ENCODE measurements around the gene PFDN6. TPM values are rescaled to one million over a fixed set of nuclear protein-coding genes. Genes with fewer than 3 reads are reported as not detected.
A peak's percentile ranks its signal among the peaks of the same experiment; 100 is the strongest.

PFDN6 gene
- total and polyA plus RNA-seq, 2 experiments from 2014 or later, result 56.1 to 62.2 TPM

DNA sequence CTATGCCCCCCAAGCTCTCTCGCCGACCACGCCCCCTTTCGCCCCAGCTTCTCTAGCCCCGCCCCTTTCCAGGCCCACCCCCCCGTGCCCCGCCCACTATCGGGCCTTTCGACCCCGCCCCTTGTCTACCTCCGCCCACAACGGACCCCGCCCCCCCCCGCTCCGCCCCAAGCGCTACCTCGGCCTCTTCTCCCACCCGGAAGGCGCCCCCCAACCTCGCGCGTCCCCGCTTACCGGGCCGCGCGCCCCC, 27.9 kb downstream of the PFDN6 start (continued):
- TF ChIP-seq, protein P1, sequence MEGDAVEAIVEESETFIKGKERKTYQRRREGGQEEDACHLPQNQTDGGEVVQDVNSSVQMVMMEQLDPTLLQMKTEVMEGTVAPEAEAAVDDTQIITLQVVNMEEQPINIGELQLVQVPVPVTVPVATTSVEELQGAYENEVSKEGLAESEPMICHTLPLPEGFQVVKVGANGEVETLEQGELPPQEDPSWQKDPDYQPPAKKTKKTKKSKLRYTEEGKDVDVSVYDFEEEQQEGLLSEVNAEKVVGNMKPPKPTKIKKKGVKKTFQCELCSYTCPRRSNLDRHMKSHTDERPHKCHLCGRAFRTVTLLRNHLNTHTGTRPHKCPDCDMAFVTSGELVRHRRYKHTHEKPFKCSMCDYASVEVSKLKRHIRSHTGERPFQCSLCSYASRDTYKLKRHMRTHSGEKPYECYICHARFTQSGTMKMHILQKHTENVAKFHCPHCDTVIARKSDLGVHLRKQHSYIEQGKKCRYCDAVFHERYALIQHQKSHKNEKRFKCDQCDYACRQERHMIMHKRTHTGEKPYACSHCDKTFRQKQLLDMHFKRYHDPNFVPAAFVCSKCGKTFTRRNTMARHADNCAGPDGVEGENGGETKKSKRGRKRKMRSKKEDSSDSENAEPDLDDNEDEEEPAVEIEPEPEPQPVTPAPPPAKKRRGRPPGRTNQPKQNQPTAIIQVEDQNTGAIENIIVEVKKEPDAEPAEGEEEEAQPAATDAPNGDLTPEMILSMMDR (conservative IDR thresholded peaks at IDR 0.05; ENCODE audit: low read depth in 2 of 2), result no peak
- TF ChIP-seq ZNF331 (CRISPR knock-in tag; IDR thresholded peaks at IDR 0.05; ENCODE audit: low read depth), result no peak

DNA sequence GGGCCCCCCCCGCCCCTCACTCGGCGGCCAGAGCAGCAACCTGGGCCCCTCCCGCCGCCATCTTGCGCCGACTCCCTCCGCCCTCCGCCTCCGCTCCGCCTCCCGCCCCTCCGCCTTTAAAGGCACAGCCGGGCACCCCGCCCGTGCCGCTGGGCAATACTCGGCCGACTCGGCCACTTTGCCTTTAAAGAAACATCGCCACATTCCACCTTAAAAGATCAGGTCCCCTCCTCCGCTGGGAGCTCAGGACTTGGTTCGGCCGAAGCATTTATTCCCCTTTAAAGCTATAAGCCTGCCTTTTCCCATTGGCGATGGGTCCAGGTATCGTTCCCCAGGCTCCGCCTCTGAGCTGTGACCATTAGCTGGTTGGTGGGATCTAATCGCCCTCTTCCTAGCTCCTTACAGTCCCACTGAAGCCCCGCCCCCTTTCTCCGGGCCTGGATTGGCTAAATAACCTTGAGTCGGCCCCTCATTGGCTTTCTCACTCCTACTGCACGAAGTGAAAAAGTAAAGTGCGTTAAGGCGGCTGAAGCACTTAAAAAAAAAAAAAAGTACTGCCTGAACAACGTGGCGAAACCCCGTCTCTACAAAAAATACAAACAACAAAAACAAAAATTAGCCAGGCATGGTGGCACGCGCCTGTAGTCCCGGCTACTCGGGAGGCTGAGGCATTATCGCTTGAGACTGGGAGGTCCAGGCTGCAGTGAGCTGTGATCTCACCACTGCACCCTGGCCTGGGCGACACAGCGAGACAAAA, 28.4 kb downstream of the PFDN6 start, which contains the start of gene ZBTB22:
Gene ZBTB22, minus strand, starts transcription at position 76 of the 757 bp plus-strand sequence. CDS start 828 bp downstream, outside the sequence.
- H3K4me1 Mint-ChIP-seq, result peaks cover 65% of the 10 kb centered on the region
- peaks cover 36% of the 10 kb centered on the region for H3K79me2 ChIP-seq (replicated peaks; ENCODE audit: insufficient read depth)

DNA sequence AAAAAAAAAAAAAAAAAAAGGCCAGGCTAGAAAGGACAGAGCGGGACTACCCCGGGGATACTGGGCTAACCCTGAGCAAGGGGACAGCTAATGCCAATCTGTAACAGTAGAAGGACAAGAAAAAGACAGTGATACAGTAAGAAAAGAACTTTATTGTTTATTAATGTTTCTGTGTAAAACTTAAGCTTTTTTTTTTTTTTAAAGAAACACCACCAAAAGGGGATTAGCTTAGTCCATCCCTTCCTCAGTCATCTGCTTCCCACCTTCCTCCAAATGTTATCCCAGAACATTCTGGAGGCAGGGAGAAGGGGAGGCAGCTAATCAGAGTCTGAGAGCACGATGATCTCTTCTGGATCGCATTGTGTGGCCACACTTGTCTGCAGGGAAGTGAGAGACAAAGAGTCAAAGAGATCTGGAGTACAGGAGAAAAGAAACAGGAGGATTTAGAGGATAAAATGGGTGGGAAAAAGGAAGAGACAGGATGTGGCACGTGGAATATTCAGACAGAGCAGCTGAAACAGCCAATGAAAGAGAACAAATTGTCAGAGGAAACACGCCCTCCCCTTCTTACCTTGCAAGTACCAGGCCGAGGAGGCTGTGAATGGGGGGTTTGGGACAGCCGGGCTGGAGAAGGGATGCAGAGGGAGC, 29.1 kb downstream of the PFDN6 start:
- no peaks in the 10 kb centered on the region; the same call in 1 of the 3 replicates for H3K9me3 Mint-ChIP-seq
- DNase-seq (ENCODE audit: low spot score) (no peak), ATAC-seq (no peak)
- peak overlapping the region; percentile 98 for H3K27ac Mint-ChIP-seq
- Histone ChIP-seq H2AFZ (no peak overlapping the region), H3K9me2 (ENCODE audit: insufficient read depth) (no peaks in the 10 kb centered on the region), H3K79me2 (replicated peaks; ENCODE audit: insufficient read depth) (peaks cover 36% of the 10 kb centered on the region), H3K4me2 (peak overlapping the region; percentile 58), H3K36me3 (ENCODE audit: insufficient read depth) (peaks cover 14% of the 10 kb centered on the region), H4K20me1 (replicated peaks; ENCODE audit: insufficient read depth) (peaks cover 11% of the 10 kb centered on the region), H3K4me1 (ENCODE audit: insufficient read depth) (peaks cover 40% of the 10 kb centered on the region), H3K27ac (ENCODE audit: low read depth) (peak overlapping the region; percentile 86), H3K4me3 (peak overlapping the region; percentile 51), H3F3A (replicated peaks; ENCODE audit: low read depth) (peaks cover 20% of the 10 kb centered on the region), H3K27me3 (ENCODE audit: insufficient read depth) (no peaks in the 10 kb centered on the region)
- H3K4me1 Mint-ChIP-seq, result peaks cover 66% of the 10 kb centered on the region
- H3K27me3 Mint-ChIP-seq (ENCODE audit: insufficient read depth, low read depth, poor library complexity), result peaks cover 22% of the 10 kb centered on the region
- H3K4me3 Mint-ChIP-seq, result peak overlapping the region; percentile 93
- H3K36me3 Mint-ChIP-seq (ENCODE audit: low read depth), result peaks cover 42% of the 10 kb centered on the region
- TF ChIP-seq ZNF331 (CRISPR knock-in tag; IDR thresholded peaks at IDR 0.05; ENCODE audit: low read depth), result no peak
- no peak for TF ChIP-seq CREB1 (CRISPR knock-in tag; IDR thresholded peaks at IDR 0.05; ENCODE audit: low read depth)
- TF ChIP-seq, protein P2, sequence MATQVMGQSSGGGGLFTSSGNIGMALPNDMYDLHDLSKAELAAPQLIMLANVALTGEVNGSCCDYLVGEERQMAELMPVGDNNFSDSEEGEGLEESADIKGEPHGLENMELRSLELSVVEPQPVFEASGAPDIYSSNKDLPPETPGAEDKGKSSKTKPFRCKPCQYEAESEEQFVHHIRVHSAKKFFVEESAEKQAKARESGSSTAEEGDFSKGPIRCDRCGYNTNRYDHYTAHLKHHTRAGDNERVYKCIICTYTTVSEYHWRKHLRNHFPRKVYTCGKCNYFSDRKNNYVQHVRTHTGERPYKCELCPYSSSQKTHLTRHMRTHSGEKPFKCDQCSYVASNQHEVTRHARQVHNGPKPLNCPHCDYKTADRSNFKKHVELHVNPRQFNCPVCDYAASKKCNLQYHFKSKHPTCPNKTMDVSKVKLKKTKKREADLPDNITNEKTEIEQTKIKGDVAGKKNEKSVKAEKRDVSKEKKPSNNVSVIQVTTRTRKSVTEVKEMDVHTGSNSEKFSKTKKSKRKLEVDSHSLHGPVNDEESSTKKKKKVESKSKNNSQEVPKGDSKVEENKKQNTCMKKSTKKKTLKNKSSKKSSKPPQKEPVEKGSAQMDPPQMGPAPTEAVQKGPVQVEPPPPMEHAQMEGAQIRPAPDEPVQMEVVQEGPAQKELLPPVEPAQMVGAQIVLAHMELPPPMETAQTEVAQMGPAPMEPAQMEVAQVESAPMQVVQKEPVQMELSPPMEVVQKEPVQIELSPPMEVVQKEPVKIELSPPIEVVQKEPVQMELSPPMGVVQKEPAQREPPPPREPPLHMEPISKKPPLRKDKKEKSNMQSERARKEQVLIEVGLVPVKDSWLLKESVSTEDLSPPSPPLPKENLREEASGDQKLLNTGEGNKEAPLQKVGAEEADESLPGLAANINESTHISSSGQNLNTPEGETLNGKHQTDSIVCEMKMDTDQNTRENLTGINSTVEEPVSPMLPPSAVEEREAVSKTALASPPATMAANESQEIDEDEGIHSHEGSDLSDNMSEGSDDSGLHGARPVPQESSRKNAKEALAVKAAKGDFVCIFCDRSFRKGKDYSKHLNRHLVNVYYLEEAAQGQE (IDR thresholded peaks at IDR 0.05; ENCODE audit: unreplicated experiment), result no peak
- no peak for TF ChIP-seq NANOG (IDR thresholded peaks at IDR 0.05; ENCODE audit: borderline replicate concordance)
- TF ChIP-seq JUNB (IDR thresholded peaks at IDR 0.05; ENCODE audit: unreplicated experiment), result no peak
- TF ChIP-seq POLR2AphosphoS5 (IDR thresholded peaks at IDR 0.05; ENCODE audit: low read depth), result no peak

More for the DNA sequence above, 28.4 kb downstream of the PFDN6 start, which contains the start of gene ZBTB22:
- TF ChIP-seq ZNF114 (CRISPR knock-in tag; IDR thresholded peaks at IDR 0.05), result no peak
- peak; percentile 56; the same call in 1 of the 2 replicates for TF ChIP-seq POLR2AphosphoS5 (IDR thresholded peaks at IDR 0.05; ENCODE audit: low read depth)
- ATAC-seq (peak; percentile 62), DNase-seq (ENCODE audit: low spot score) (peak; percentile 100)
- H3K9me3 Mint-ChIP-seq, result no peaks in the 10 kb centered on the region; the same call in 1 of the 3 replicates
- peaks cover 42% of the 10 kb centered on the region for H3K36me3 Mint-ChIP-seq (ENCODE audit: low read depth)
- H3K4me1 ChIP-seq (ENCODE audit: insufficient read depth), result peaks cover 39% of the 10 kb centered on the region
- H3K4me3 Mint-ChIP-seq, result peak within 1 kb of the TSS; percentile 93
- no peaks in the 10 kb centered on the region for H3K9me2 ChIP-seq (ENCODE audit: insufficient read depth)
- H3K4me2 ChIP-seq, result peak within 1 kb of the TSS; percentile 75
- H4K20me1 ChIP-seq (replicated peaks; ENCODE audit: insufficient read depth), result peaks cover 11% of the 10 kb centered on the region
- H2AFZ ChIP-seq, result no peak within 1 kb of the TSS
- H3K36me3 ChIP-seq (ENCODE audit: insufficient read depth), result peaks cover 14% of the 10 kb centered on the region
- H3K27me3 Mint-ChIP-seq (ENCODE audit: insufficient read depth, low read depth, poor library complexity), result peaks cover 23% of the 10 kb centered on the region
- peak within 1 kb of the TSS; percentile 88 for H3K27ac ChIP-seq (ENCODE audit: low read depth)
- H3K27me3 ChIP-seq (ENCODE audit: insufficient read depth), result no peaks in the 10 kb centered on the region
- peaks cover 20% of the 10 kb centered on the region for H3F3A ChIP-seq (replicated peaks; ENCODE audit: low read depth)
- H3K27ac Mint-ChIP-seq, result peak within 1 kb of the TSS; percentile 98
- peak within 1 kb of the TSS; percentile 51 for H3K4me3 ChIP-seq
